ENCODE measurements around the gene ADGRG6. TPM values are rescaled to one million over a fixed set of nuclear protein-coding genes. Genes with fewer than 3 reads are reported as not detected.

ADGRG6 gene
- total and polyA plus RNA-seq, 2 donors (not counting 3 experiments of a cell fraction or from before 2014, with no cell fraction given) = 99.3 to 166 TPM

DNA sequence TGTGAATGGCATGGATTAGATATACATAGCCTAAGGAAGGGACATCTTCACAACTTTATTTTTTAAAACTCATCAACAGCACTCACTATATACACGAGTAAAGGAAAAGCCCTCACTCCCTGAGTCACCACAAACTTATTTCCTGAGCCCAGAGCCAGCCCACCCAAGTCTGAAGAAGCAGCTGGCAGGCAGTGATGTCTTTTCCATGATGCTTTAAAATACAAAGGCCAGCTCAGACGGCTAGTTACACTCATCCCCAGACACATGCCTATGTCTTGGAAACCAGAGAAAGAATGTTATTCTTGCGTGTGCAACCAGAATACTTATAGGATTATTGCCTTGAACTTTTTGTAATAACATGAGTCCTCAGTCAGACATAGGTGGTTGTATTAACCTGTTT lies 114.4 kb downstream of the ADGRG6 start:
- TF ChIP-seq POLR2AphosphoS5 (IDR thresholded peaks at IDR 0.05; ENCODE audit: insufficient read depth, low read depth, low read length) = peak; percentile 59
- peak; percentile 11 for TF ChIP-seq MYC (IDR thresholded peaks at IDR 0.05; ENCODE audit: low read depth, low read length)
- peak; percentile 22 for TF ChIP-seq POLR2A (IDR thresholded peaks at IDR 0.05; ENCODE audit: low read depth, low read length)
- peak; percentile 56 for TF ChIP-seq JUN (IDR thresholded peaks at IDR 0.05; ENCODE audit: borderline replicate concordance, insufficient read depth, insufficient read length, low read depth)
- TF ChIP-seq FOS (IDR thresholded peaks at IDR 0.05; ENCODE audit: borderline replicate concordance, insufficient read depth, low read length) = peak; percentile 92
- TF ChIP-seq, protein P1, sequence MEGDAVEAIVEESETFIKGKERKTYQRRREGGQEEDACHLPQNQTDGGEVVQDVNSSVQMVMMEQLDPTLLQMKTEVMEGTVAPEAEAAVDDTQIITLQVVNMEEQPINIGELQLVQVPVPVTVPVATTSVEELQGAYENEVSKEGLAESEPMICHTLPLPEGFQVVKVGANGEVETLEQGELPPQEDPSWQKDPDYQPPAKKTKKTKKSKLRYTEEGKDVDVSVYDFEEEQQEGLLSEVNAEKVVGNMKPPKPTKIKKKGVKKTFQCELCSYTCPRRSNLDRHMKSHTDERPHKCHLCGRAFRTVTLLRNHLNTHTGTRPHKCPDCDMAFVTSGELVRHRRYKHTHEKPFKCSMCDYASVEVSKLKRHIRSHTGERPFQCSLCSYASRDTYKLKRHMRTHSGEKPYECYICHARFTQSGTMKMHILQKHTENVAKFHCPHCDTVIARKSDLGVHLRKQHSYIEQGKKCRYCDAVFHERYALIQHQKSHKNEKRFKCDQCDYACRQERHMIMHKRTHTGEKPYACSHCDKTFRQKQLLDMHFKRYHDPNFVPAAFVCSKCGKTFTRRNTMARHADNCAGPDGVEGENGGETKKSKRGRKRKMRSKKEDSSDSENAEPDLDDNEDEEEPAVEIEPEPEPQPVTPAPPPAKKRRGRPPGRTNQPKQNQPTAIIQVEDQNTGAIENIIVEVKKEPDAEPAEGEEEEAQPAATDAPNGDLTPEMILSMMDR (IDR thresholded peaks at IDR 0.05; ENCODE audit: extremely low read depth in 1 of 2, insufficient read depth in 1 of 2, low read depth in 1 of 2, low read length in 2 of 2) = no peak
- peak; percentile 40 for TF ChIP-seq GATA2 (IDR thresholded peaks at IDR 0.05; ENCODE audit: insufficient read depth, insufficient read length, low read depth, low read length)
- TF ChIP-seq, protein P2, sequence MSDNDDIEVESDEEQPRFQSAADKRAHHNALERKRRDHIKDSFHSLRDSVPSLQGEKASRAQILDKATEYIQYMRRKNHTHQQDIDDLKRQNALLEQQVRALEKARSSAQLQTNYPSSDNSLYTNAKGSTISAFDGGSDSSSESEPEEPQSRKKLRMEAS (IDR thresholded peaks at IDR 0.05; ENCODE audit: insufficient read depth, insufficient read length) = no peak
- BruUV-seq (replicated peaks) = no TSS peak
- Histone ChIP-seq H3K4me2 (ENCODE audit: insufficient read depth, low read length) (peak overlapping the region; percentile 67), H4K20me1 (replicated peaks; ENCODE audit: control insufficient read depth, extremely low read depth, insufficient read depth, low read length) (no peaks in the 10 kb centered on the region), H3K9me1 (replicated peaks; ENCODE audit: control insufficient read depth, extremely low read depth, insufficient read depth, low read length) (no peaks in the 10 kb centered on the region), H2AFZ (ENCODE audit: low read depth, low read length) (no peak overlapping the region), H3K36me3 (ENCODE audit: control insufficient read depth in 2 of 2, extremely low read depth in 1 of 2, insufficient read depth in 2 of 2, low read length in 2 of 2) (peaks cover 14 to 19% of the 10 kb centered on the region in 2 experiments), H3K4me1 (ENCODE audit: control insufficient read depth, extremely low read depth, insufficient read depth, low read length) (peaks cover 56% of the 10 kb centered on the region), H3K79me2 (ENCODE audit: control insufficient read depth, insufficient read depth, low read length) (peaks cover under 1% of the 10 kb centered on the region), H3K9ac (replicated peaks; ENCODE audit: extremely low read depth, insufficient read depth, low read length) (peak overlapping the region; percentile 90), H3K9me3 (replicated peaks; ENCODE audit: control insufficient read depth, insufficient read depth, low read length) (no peaks in the 10 kb centered on the region), H3K27me3 (ENCODE audit: control insufficient read depth in 2 of 2, insufficient read depth in 2 of 2, low read length in 2 of 2) (no peaks in the 10 kb centered on the region), H3K27ac (ENCODE audit: insufficient read depth, low read depth, low read length) (peak overlapping the region; percentile 99), H3K4me3 (replicated peaks in 1 of 3; ENCODE audit: insufficient read depth in 1 of 3, low read depth in 1 of 3, low read length in 3 of 3) (no peak overlapping the region)
- FAIRE-seq = peak; percentile 94
- POLR2A ChIA-PET = interaction anchor here (0.9 to 1.0 kb wide), 2 partner anchors 9 to 20 kb away, joined by 3 read pairs; no protein-coding TSS in a partner anchor
- CTCF ChIA-PET = interaction anchor here (0.9 to 1.2 kb wide), 3 partner anchors 9 to 58 kb away, joined by 3 to 7 read pairs (median 4); no protein-coding TSS in a partner anchor
- DNase-seq (ENCODE audit: low read depth, low spot score) = peak; percentile 93
- dilution Hi-C loops (cut with MboI; ENCODE audit: extremely low pct_ligation_motif_present, low sequenced_read_pairs) = no loop called here
- intact Hi-C loops (cut with micrococcal nuclease) = loop anchor here (1.0 to 10.0 kb wide), 4 partner anchors 9 to 429 kb away; no protein-coding TSS in a partner anchor

Data from endothelial cell of umbilical vein (primary cell).